ENCODE data around the gene SLFN12L.

GRCh38 chr17:35479271-35479670, 58.2 kb downstream of the SLFN12L start:
- TF ChIP-seq CTCF (IDR thresholded peaks at IDR 0.05) (no peak), POLR2A (IDR thresholded peaks at IDR 0.05) (no peak)
